ENCODE results near the gene MPP3.

Gene MPP3

DNA sequence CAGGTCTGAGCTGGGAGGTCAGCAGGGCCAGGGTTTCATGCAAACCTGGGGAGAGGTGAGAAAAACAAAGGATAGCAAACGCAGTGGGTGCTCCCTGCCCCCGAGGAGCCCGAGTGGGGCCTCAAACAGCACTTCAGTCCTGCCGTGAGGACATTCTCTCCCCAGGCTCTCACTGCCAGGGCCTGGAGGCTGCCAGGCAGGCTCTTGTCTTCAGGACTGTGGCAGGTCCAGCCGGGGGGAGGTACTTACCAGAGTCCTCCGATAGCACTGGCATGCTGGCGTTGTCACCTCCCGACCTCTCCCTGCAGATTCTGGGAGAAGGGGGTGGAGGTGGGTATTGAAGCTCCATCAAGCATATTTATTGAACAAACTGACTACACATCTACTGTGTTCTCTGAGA, 1.3 kb downstream of the MPP3 start:
- DNase-seq, result no peak

- no peak for DNase-seq
These were observed 2.3 kb downstream of the MPP3 start for GRCh38 chr17:43830510-43831140.

DNA sequence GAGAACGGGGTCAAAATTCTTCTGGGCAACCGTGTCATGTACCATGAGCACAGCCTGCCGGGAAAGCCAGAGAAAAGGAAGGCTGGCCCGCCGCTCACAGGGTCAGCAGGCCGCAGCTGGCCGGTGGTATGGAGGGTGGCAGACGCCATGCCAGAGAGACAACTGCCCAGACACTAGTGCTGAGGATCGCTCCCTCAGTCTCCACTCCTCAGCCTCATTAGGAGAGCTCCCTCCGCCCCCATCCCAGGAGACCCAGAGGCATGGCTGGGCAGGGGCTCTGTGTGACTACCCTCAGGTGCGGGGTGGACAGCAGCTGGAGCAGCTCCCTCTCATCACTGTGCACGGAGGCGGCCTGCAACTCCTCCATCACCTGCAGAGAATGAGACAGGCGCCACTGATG, 3.2 kb downstream of the MPP3 start:
- DNase-seq, result no peak

DNA sequence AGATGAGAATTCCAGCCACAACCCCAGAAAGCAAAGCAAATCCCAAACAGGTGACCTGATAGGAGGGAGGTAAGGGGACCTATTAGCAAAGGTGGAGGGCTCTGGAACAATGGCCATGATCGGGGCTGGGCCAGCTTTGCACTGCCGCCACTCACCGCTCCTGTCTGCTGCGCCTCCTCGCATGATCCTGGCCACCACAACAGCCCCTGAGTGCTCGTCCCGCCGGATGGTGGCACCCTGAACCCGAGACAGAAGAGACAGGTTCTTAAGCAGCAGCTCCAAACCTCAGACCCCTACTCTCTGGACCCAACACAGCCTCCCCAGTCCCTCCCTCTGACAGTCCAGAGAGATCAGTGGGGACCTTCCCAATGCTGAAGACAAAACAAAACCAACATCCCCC, 5.3 kb downstream of the MPP3 start:
- no peak for DNase-seq

GRCh38 chr17:43826206-43826605, 6.7 kb downstream of the MPP3 start:
- DNase-seq, result no peak

DNA sequence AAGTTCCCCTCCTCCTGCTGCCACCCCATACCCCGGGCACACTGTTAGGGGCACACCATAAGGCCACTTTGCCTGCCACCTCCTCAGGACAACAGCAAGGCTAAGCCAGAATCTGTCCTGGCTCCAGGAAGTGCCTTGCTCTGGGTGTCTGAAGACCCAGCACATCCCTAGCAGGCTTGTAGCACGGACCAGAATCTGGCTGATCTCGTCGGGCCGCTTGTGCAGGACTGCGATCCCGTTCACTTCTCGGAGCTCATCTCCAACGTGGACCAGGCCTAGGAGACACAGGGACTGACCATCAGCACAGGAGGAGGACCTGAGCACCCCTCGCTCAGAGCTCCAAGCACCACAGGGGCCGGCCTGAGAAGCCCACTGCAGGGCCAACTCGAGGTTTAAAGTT, 7.4 kb downstream of the MPP3 start:
- no peak for DNase-seq

GRCh38 chr17:43823350-43824084, 9.4 kb downstream of the MPP3 start:
- DNase-seq, result no peak

DNA sequence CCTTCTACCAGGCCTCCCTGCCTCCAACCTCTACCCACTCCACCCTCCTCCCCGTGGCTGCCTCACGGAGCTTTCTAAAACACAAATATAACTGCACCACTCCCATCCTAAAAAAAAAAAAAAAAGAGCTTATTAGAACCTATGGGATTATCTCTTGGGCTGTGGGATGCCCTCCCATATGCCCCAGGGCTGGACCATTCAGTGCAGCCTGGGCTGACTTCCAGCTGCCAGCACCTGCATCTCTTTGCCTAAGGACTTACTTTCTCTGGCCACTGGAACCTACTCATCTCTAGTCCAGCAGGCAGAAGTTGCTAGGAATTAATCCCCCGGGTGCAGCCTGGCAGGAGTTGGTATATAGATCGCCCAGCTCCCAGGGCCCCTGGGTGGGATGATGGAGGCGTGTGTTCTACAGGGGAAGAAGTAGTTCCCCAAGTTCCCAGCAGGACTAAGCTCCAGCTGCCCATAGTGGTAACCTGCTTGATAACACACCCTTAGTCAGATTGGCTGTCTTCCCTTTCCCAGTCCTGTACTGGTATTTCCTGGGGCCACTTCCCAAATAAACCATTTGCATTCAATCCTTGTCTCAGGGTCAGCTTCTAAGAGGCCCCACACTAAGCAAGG, 10.3 kb downstream of the MPP3 start:
- DNase-seq, result no peak

GRCh38 chr17:43820759-43821158, 12.2 kb downstream of the MPP3 start:
- no peak for DNase-seq

- DNase-seq, result no peak
These were observed 14.0 kb downstream of the MPP3 start for GRCh38 chr17:43818966-43819365.

DNA sequence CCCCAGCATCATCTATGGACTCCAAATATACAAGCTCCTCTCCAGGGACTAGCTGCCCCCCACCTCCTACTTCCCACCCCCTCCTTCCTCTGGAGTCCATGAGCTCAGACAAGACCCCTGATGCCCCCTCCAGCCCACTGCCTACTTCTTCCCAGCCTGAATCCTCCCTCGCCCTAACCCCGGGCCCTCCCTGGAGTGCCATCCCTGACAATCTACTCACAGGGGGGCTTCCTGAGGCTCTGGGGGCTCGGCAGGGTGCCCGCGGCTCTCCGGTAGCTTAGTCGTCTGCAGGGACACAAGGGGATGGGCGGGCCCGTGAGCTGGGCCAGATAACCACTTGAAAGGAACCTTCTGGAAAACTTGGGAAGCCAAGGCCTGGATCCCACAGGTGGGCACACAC, 15.1 kb downstream of the MPP3 start:
- DNase-seq, result no peak

- no peak for DNase-seq
These were observed 16.3 kb downstream of the MPP3 start for GRCh38 chr17:43816336-43817320.

- peak; percentile 74 for DNase-seq
These were observed 18.2 kb downstream of the MPP3 start for GRCh38 chr17:43814714-43815113.

DNA sequence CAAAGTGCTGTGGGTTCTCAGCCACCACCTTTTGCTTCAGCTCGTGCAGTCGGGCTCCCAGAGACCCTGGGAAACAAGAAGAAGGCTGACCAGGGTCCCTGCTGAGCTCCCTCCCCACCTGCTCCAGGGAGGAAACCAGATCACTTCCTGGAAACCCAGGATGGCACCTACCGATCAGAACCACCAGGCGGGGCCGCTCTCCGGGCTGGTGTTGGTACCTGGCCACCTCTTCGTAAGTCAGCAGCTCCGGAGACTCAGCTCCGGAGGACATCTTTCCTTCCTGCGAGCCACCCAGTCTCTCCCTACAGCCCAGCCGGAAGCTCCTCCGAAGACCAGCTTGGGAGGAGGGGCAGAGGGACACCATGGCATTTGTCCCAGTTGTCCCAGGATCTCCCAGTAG, 18.9 kb downstream of the MPP3 start:
- no peak for DNase-seq

- no peak for DNase-seq
These were observed 19.6 kb downstream of the MPP3 start for GRCh38 chr17:43813386-43813785.

DNA sequence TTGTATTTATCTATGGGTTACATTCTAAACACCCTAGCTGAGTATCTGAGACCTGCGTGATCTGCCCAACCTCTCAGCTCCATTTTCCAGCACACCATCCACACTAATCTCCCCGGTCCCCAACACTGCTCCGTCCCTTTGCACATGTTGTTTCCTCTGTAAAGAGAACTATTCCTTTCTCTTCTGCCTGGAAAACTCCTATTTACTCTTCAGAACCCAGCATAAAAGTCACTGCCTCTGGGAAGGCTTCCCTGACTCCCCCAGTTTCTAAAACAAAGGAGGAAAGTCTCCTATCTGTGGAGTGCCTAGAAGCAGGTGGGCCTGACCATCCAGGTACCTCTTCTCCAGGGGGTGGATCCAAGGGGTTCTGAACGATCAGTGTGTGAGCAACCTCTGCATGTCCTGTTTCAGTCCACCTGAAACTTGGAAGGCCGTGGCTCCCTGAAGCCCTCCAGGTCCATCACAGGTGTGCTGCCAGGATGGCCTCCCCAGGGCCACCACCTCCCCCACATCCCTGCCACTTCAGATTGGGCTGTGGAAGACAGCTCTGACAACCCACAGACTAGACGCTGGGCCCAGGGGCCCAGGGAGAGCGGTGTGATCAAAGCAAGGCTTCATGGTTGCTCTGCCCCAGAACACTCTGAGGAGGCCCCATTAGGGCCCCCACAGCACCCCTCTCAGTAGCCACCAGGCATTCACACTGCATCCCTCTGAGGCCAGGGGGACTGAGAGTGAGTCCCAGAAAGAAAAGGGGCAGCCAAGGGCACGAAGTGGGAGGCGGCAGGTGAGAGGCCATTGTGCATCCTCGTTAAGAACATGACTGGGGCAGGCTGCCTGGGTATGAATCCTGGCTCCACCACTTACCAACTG, 20.3 kb downstream of the MPP3 start:
- DNase-seq, result no peak

DNA sequence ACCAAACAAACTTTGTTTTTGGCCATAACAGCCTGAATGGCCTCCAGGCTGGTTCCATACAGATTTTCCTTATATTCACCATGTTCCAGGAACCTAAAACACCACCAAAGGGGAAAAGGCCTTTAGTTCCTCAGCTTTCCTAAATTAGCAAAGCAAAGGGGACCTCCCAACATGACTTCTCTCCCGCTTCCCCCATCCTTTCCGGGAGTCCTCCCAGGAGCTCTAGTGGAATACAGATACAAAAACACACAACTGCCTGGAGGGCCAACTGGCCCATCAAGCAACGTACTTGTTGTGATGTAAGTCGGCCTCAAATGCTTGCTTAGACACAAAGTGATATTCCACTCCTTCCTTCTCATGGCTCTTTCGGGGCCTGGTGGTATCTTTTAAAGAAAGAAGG, 22.1 kb downstream of the MPP3 start:
- no peak for DNase-seq

- no peak for DNase-seq
These were observed 22.7 kb downstream of the MPP3 start for GRCh38 chr17:43810226-43810715.

- DNase-seq, result no peak
These were observed 23.8 kb downstream of the MPP3 start for GRCh38 chr17:43809121-43809520.

GRCh38 chr17:43808076-43808475, 24.9 kb downstream of the MPP3 start:
- DNase-seq, result no peak

DNA sequence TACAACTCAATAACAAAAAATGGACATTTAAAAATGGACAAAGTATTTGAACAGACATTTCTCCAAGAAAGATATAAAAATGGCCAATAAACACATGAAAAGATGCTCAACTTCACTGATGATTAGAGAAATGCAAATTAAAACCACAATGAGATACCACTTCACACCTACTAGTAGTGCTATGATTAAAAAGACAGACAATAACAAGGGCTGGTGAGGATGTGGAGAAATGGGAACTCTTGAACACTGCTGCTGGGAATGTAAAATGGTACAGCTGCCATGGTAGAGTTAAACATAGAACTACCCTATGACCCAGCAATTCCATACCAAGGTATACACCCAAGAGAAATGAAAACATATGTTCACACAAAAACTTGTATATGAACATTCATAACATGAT, 27.8 kb downstream of the MPP3 start:
- DNase-seq, result no peak

- no peak for DNase-seq
These were observed 29.2 kb downstream of the MPP3 start for GRCh38 chr17:43803758-43804157.

All from fibroblast of skin of right biceps (primary cell).